WTC11 (cell line): ENCODE measurements around the gene MIB2. TPM values are rescaled to one million over a fixed set of nuclear protein-coding genes. Genes with fewer than 3 reads are reported as not detected.

Experiments
- AFF4 ChIP-seq: sonication (generic); formaldehyde crosslinking; IDR thresholded peaks from 2 replicates; pipeline ENCODE4 v1.8.1; 2023; ENCODE audit warnings: mild to moderate bottlenecking, missing genetic modification reagents, borderline replicate concordance
- ATF3 ChIP-seq: sonication (generic); formaldehyde crosslinking; conservative IDR thresholded peaks from 2 replicates; pipeline ENCODE4 v1.8.1; 2022; ENCODE audit warnings: mild to moderate bottlenecking, missing genetic modification reagents
- CBFB ChIP-seq: sonication (generic); formaldehyde crosslinking; IDR thresholded peaks from 2 replicates; pipeline ENCODE4 v1.8.1; 2022; ENCODE audit warnings: mild to moderate bottlenecking, low read depth, missing genetic modification reagents
- CREB1 ChIP-seq: sonication (generic); formaldehyde crosslinking; IDR thresholded peaks from 2 replicates; pipeline ENCODE4 v1.8.0; 2023; ENCODE audit warnings: mild to moderate bottlenecking, missing genetic modification reagents
- E2F5 ChIP-seq: sonication (generic); formaldehyde crosslinking; IDR thresholded peaks from 2 replicates; pipeline ENCODE4 v1.8.1; 2022; ENCODE audit warnings: mild to moderate bottlenecking, moderate library complexity, missing genetic modification reagents
- FOXJ3 ChIP-seq: sonication (generic); formaldehyde crosslinking; IDR thresholded peaks from 2 replicates; pipeline ENCODE4 v1.9.0; 2021; ENCODE audit warnings: missing genetic modification reagents, mild to moderate bottlenecking, borderline replicate concordance
- GRHL2 ChIP-seq: fragments of 250-450 bp; sonication (Bioruptor Pico); IDR thresholded peaks from 2 replicates; pipeline ENCODE4 v1.8.0; 2022; ENCODE audit warnings: mild to moderate bottlenecking, moderate library complexity; ENCODE audit not compliant: insufficient replicate concordance, severe bottlenecking
- IRF2 ChIP-seq: sonication (generic); formaldehyde crosslinking; IDR thresholded peaks from 2 replicates; pipeline ENCODE4 v1.8.0; 2022; ENCODE audit warnings: low read depth, missing genetic modification reagents, borderline replicate concordance
- JUN ChIP-seq: sonication (generic); formaldehyde crosslinking; IDR thresholded peaks from 2 replicates; pipeline ENCODE4 v1.8.0; 2023; ENCODE audit warnings: mild to moderate bottlenecking, missing genetic modification reagents
- MYBL2 ChIP-seq: sonication (generic); formaldehyde crosslinking; IDR thresholded peaks from 2 replicates; pipeline ENCODE4 v1.8.1; 2023; ENCODE audit warnings: mild to moderate bottlenecking, moderate library complexity, missing genetic modification reagents
- PREB ChIP-seq: sonication (generic); formaldehyde crosslinking; IDR thresholded peaks from 2 replicates; pipeline ENCODE4 v1.8.1; 2022; ENCODE audit warnings: mild to moderate bottlenecking, missing genetic modification reagents, moderate library complexity, borderline replicate concordance
- SOX15 ChIP-seq: fragments of 250-450 bp; sonication (Bioruptor Pico); IDR thresholded peaks from 2 replicates; pipeline ENCODE4 v1.9.0; 2021; ENCODE audit warnings: mild to moderate bottlenecking
- SP1 ChIP-seq: sonication (generic); formaldehyde crosslinking; conservative IDR thresholded peaks from 2 replicates; pipeline ENCODE4 v1.8.1; 2022; ENCODE audit warnings: missing genetic modification reagents
- TP53 ChIP-seq: sonication (generic); formaldehyde crosslinking; IDR thresholded peaks from 2 replicates; pipeline ENCODE4 v1.8.1; 2023; ENCODE audit warnings: mild to moderate bottlenecking, missing genetic modification reagents
- ZNF317 ChIP-seq: sonication (generic); formaldehyde crosslinking; IDR thresholded peaks from 2 replicates; pipeline ENCODE4 v1.8.1; 2023; ENCODE audit warnings: low read depth, mild to moderate bottlenecking, moderate library complexity, missing genetic modification reagents, borderline replicate concordance
- ZNF423 ChIP-seq: fragments of 250-450 bp; sonication (Bioruptor Pico); IDR thresholded peaks from 2 replicates; pipeline ENCODE4 v2.1.2; 2022; ENCODE audit warnings: mild to moderate bottlenecking, moderate library complexity
- ZNF671 ChIP-seq: fragments of 250-450 bp; sonication (Bioruptor Pico); IDR thresholded peaks from 2 replicates; pipeline ENCODE4 v1.8.0; 2021; ENCODE audit warnings: mild to moderate bottlenecking
- total RNA-seq: library from RNA; stranded (reverse); gene quantifications from 3 replicates; pipeline ENCODE4 v1.2.3, GENCODE V29; 2021
- TF ChIP-seq, protein P1 (sequence below): sonication (generic); formaldehyde crosslinking; IDR thresholded peaks from 2 replicates; pipeline ENCODE4 v1.8.1; 2022; ENCODE audit warnings: low read depth, missing genetic modification reagents, borderline replicate concordance
- TF ChIP-seq, protein P2 (sequence below): sonication (generic); formaldehyde crosslinking; IDR thresholded peaks from 2 replicates; pipeline ENCODE4 v1.8.1; 2022; ENCODE audit warnings: low read depth, mild to moderate bottlenecking, moderate library complexity, missing genetic modification reagents, borderline replicate concordance
- TF ChIP-seq, protein P3 (sequence below): sonication (generic); formaldehyde crosslinking; IDR thresholded peaks from 2 replicates; pipeline ENCODE4 v1.8.1; 2022; ENCODE audit warnings: missing genetic modification reagents, borderline replicate concordance
- TF ChIP-seq, protein P4 (sequence below): sonication (generic); formaldehyde crosslinking; IDR thresholded peaks from 2 replicates; pipeline ENCODE4 v1.8.1; 2023; ENCODE audit warnings: mild to moderate bottlenecking, moderate library complexity, missing genetic modification reagents
- TF ChIP-seq, protein P5 (sequence below): fragments of 250-450 bp; sonication (Bioruptor Pico); conservative IDR thresholded peaks from 2 replicates; pipeline ENCODE4 v1.9.0; 2021; ENCODE audit warnings: mild to moderate bottlenecking

Gene MIB2
- total RNA-seq, 1 experiment from 2014 or later = 90.6 TPM

- TF ChIP-seq MYBL2 (peak; percentile 41; the same call in 1 of the 2 replicates), TP53 (CRISPR knock-in tag) (peak; percentile 93), JUN (CRISPR knock-in tag) (peak; percentile 90; the same call in 1 of the 2 replicates), PREB (CRISPR knock-in tag) (no peak), SP1 (CRISPR knock-in tag) (peak; percentile 66), ZNF671 (CRISPR knock-in tag) (no peak), AFF4 (CRISPR knock-in tag) (no peak), GRHL2 (CRISPR knock-in tag) (no peak), CREB1 (CRISPR knock-in tag) (no peak), ZNF317 (CRISPR knock-in tag) (0 out of 2 replicates have a peak, but pooled peaks have one; percentile 1), ATF3 (CRISPR knock-in tag) (no peak), E2F5 (peak; percentile 54; the same call in 1 of the 2 replicates), ZNF423 (CRISPR knock-in tag) (no peak), SOX15 (CRISPR knock-in tag) (no peak), FOXJ3 (CRISPR knock-in tag) (no peak), IRF2 (CRISPR knock-in tag) (no peak), CBFB (CRISPR knock-in tag) (peak; percentile 33; the same call in 1 of the 2 replicates)
- TF ChIP-seq, protein P1, sequence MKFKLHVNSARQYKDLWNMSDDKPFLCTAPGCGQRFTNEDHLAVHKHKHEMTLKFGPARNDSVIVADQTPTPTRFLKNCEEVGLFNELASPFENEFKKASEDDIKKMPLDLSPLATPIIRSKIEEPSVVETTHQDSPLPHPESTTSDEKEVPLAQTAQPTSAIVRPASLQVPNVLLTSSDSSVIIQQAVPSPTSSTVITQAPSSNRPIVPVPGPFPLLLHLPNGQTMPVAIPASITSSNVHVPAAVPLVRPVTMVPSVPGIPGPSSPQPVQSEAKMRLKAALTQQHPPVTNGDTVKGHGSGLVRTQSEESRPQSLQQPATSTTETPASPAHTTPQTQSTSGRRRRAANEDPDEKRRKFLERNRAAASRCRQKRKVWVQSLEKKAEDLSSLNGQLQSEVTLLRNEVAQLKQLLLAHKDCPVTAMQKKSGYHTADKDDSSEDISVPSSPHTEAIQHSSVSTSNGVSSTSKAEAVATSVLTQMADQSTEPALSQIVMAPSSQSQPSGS (CRISPR knock-in tag) = no peak
- TF ChIP-seq, protein P2, sequence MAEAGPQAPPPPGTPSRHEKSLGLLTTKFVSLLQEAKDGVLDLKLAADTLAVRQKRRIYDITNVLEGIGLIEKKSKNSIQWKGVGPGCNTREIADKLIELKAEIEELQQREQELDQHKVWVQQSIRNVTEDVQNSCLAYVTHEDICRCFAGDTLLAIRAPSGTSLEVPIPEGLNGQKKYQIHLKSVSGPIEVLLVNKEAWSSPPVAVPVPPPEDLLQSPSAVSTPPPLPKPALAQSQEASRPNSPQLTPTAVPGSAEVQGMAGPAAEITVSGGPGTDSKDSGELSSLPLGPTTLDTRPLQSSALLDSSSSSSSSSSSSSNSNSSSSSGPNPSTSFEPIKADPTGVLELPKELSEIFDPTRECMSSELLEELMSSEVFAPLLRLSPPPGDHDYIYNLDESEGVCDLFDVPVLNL = no peak; the same call in 1 of the 2 replicates
- TF ChIP-seq, protein P3, sequence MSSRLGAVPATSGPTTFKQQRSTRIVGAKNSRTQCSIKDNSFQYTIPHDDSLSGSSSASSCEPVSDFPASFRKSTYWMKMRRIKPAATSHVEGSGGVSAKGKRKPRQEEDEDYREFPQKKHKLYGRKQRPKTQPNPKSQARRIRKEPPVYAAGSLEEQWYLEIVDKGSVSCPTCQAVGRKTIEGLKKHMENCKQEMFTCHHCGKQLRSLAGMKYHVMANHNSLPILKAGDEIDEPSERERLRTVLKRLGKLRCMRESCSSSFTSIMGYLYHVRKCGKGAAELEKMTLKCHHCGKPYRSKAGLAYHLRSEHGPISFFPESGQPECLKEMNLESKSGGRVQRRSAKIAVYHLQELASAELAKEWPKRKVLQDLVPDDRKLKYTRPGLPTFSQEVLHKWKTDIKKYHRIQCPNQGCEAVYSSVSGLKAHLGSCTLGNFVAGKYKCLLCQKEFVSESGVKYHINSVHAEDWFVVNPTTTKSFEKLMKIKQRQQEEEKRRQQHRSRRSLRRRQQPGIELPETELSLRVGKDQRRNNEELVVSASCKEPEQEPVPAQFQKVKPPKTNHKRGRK = no peak
- TF ChIP-seq, protein P4, sequence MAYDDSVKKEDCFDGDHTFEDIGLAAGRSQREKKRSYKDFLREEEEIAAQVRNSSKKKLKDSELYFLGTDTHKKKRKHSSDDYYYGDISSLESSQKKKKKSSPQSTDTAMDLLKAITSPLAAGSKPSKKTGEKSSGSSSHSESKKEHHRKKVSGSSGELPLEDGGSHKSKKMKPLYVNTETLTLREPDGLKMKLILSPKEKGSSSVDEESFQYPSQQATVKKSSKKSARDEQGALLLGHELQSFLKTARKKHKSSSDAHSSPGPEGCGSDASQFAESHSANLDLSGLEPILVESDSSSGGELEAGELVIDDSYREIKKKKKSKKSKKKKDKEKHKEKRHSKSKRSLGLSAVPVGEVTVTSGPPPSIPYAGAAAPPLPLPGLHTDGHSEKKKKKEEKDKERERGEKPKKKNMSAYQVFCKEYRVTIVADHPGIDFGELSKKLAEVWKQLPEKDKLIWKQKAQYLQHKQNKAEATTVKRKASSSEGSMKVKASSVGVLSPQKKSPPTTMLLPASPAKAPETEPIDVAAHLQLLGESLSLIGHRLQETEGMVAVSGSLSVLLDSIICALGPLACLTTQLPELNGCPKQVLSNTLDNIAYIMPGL (CRISPR knock-in tag) = peak; percentile 63; the same call in 1 of the 2 replicates
- TF ChIP-seq, protein P5, sequence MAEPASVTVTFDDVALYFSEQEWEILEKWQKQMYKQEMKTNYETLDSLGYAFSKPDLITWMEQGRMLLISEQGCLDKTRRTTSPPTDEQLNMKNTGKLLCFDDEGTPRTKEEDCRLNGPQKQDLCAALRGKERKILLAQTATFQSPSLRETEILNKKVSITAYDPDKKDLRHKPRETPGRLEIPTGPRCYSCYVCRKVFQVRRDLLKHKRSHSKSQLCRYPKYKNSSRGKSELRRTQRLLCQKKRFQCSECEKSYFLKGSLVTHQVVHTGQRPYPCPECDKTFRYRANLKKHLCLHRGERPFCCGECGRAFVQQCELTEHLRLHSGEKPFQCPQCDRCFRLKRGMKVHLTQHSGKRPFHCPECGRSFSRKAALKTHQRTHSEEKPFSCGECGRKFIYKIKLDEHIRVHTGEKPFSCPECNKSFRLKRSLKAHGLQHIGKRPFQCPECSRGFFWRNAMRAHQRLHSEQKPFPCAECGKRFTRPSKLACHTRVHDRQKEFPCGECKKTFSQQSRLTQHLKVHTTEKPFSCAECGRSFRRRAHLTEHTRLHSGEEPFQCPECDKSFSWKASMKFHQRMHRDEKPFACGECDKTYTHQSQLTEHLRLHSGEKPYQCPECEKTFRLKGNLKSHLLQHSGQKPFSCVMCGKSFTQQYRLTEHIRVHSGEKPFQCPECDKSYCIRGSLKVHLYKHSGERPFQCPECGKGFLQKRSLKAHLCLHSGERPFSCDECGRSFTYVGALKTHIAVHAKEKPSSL (CRISPR knock-in tag) = no peak
These were observed 16.0 kb upstream of the MIB2 start (continued) for GRCh38 chr1:1599030-1599934.
